ENCODE data around the gene LRRC37A3.
"Not testable (repeated sequence)": the region's sequence is repeated elsewhere in the genome, so short reads cannot be mapped to it uniquely, and the experiment has no call there.

The LRRC37A3 gene

DNA sequence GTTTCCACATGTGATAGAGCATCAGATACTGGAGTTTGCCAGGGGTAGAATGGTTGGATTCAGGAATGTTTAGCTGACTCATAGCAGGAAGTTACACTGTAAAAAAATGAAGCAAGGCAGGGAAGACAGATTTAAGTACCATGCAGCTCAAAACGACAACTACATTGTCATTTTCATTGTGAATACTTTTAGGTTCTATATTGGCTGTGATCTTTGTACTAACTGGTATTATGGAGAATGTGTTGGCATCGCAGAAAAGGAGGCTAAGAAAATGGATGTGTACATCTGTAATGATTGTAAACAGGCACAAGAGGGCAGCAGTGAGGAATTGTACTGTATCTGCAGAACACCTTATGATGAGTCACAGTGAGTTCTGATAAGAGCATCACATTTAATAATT lies 8.2 kb upstream of the LRRC37A3 start:
- TF ChIP-seq, protein P1, sequence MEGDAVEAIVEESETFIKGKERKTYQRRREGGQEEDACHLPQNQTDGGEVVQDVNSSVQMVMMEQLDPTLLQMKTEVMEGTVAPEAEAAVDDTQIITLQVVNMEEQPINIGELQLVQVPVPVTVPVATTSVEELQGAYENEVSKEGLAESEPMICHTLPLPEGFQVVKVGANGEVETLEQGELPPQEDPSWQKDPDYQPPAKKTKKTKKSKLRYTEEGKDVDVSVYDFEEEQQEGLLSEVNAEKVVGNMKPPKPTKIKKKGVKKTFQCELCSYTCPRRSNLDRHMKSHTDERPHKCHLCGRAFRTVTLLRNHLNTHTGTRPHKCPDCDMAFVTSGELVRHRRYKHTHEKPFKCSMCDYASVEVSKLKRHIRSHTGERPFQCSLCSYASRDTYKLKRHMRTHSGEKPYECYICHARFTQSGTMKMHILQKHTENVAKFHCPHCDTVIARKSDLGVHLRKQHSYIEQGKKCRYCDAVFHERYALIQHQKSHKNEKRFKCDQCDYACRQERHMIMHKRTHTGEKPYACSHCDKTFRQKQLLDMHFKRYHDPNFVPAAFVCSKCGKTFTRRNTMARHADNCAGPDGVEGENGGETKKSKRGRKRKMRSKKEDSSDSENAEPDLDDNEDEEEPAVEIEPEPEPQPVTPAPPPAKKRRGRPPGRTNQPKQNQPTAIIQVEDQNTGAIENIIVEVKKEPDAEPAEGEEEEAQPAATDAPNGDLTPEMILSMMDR (conservative IDR thresholded peaks at IDR 0.05), result peak; percentile 70
- H3K27ac ChIP-seq, result not testable (repeated sequence)

DNA sequence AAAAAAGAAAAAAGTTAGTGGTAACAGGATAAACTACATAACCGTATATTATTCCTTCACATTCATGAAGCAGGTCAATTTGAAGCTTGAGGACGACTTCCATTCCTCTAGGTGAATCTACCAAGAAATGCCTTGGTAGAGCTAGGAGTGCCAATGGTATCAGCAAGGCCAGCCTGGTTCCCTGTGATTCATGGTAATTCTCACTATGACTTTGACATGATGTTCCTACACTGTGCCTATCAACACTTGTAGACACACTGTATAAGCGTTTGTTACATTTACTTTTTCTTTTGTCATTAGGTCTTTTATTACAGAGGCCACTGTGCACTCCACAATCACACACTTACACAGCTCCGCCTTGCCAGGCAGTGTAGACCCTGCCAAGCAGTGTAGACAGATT lies 7.2 kb upstream of the LRRC37A3 start:
- H3K27ac ChIP-seq, result not testable (repeated sequence)

- H3K27ac ChIP-seq, result not testable (repeated sequence)
Measured at GRCh38 chr17:64925244-64925643, 6.0 kb upstream of the LRRC37A3 start.

- H3K27ac ChIP-seq, result not testable (repeated sequence)
Measured at GRCh38 chr17:64923051-64923568, 3.8 kb upstream of the LRRC37A3 start.

DNA sequence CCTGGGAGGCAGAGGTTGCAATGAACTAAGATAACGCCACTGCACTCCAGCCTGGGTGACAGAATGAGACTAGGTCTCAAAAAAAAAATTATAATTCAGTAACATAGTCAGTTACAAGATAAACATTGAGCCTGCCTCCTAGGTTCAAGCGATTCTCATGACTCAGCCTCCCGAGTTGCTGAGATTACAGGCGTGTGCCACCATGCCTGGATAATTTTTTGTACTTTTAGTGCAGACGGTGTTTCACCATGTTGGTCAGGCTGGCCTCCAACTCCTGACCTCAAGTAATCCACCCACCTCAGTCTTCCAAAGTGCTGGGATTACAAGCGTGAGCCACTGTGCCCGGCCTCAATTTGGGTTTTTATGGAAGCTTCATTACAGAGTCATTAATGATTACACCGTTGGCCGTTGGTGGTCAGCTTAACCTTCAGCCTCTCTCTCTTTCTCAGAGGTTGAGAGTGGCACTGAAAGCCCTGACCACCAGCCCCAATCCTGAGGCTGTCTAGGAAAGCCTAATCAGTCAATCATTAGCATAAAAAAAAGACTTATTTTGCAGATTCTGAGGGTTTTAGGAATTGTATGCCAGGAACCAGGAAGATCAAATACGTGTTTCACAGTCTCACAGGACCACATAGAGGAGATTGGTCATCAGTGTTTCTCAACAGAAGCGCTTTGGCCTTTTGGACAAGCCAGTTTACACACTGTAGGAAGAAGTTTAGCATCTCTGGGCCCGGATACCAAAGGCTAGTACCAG lies 1.3 kb upstream of the LRRC37A3 start:
- TF ChIP-seq, protein P1 (conservative IDR thresholded peaks at IDR 0.05), result no peak
- no peak overlapping the region for H3K27ac ChIP-seq

DNA sequence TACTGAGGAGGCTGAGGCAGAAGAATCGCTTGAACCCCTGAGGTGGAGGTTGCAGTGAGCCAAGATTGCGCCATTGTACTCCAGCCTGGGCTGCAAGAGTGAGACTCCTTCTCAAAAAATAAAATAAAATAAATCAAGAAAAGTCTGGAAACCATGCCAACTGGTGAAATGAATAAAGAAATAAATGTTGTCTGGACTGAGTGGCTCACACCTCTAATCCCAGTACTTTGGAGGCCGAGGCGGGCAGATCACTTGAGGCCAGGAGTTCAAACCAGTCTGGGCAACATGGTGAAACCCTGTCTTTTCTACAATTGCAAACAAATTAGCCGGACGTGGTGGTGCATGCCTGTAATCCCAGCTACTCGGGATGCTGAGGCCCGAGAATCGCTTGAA lies 744 bp upstream of the LRRC37A3 start:
- H3K27ac ChIP-seq, result peak overlapping the region; percentile 91
- TF ChIP-seq, protein P1 (conservative IDR thresholded peaks at IDR 0.05), result no peak

GRCh38 chr17:64918842-64919288 lies 413 bp downstream of the LRRC37A3 start:
- peak overlapping the region; percentile 91 for H3K27ac ChIP-seq

- not testable (repeated sequence) for H3K27ac ChIP-seq
Measured at GRCh38 chr17:64917540-64917939, 1.7 kb downstream of the LRRC37A3 start.

DNA sequence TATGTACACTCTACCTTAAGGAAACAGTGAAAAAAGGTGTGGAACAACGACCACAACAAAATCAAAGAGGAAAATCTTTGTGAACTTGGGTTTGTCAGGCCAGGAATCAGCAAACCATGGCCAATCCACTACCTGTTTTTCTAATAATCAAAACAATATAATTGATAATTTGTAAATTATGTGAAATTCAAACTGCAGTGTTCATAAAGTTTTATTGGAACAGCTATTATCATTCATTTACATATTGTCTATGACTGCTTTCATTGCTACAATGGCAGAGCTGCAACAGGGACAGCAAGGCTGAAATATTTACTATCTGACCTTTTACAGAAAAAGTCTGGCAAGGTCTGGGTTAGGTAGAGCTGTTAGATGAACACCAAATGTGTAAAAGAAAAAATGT lies 4.0 kb downstream of the LRRC37A3 start:
- not testable (repeated sequence) for H3K27ac ChIP-seq

DNA sequence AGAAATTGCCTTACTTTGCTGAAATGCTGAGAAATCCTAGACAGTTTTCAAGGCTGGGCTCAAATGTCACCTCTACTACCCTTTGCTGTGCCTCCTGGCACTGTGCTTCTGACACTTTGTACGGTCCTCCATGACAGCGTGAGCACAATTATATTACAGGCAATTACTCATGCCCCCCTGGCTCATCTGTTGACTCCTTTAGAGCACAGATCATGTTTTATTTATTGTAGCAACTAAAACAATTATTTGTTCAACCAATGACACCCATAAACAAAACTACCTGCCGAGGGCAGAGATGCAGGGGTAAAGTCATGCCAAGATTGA lies 9.1 kb downstream of the LRRC37A3 start:
- H3K27ac ChIP-seq, result not testable (repeated sequence)

DNA sequence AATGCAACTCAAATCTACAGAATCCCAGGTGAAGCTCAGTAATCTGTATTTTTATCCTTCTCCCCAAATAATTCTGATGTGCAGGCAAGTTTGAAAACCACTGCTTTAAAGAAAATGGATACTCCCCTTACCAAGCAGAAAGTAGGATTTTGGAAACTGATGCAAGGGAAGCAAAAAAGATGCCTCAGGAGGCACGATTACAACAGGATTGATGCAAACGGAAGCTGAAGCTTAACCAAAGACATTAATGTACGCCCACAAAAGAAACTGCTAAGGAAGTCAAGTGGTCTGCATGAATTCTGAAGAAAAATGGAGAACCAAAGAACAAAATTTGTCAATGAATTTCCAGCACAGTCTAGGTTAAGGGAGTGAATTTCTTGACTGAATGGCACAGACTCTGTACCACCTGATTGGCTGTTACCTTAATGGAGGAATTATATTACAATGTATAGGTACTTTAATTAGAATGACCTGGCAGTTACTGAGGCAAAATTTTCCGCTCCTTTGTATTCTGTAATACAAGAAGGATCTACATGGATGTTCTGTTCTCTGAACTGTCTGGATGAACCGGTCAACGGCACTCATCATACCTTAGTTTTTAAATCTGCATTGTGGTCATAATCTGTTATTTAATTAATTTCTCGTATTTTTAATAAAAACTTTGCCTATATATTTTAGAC lies 9.6 kb downstream of the LRRC37A3 start:
- H3K27ac ChIP-seq, result not testable (repeated sequence)

- H3K27ac ChIP-seq, result not testable (repeated sequence)
Measured at GRCh38 chr17:64904069-64904468, 15.2 kb downstream of the LRRC37A3 start.

GRCh38 chr17:64897136-64897535 lies 22.1 kb downstream of the LRRC37A3 start:
- not testable (repeated sequence) for H3K27ac ChIP-seq

GRCh38 chr17:64874210-64874609 lies 45.1 kb downstream of the LRRC37A3 start:
- not testable (repeated sequence) for H3K27ac ChIP-seq

Measured in VCaP (cell line).